ENCODE data around the gene INPP5J.
"Not testable (repeated sequence)": the region's sequence is repeated elsewhere in the genome, so short reads cannot be mapped to it uniquely, and the experiment has no call there.

INPP5J gene, protein sequence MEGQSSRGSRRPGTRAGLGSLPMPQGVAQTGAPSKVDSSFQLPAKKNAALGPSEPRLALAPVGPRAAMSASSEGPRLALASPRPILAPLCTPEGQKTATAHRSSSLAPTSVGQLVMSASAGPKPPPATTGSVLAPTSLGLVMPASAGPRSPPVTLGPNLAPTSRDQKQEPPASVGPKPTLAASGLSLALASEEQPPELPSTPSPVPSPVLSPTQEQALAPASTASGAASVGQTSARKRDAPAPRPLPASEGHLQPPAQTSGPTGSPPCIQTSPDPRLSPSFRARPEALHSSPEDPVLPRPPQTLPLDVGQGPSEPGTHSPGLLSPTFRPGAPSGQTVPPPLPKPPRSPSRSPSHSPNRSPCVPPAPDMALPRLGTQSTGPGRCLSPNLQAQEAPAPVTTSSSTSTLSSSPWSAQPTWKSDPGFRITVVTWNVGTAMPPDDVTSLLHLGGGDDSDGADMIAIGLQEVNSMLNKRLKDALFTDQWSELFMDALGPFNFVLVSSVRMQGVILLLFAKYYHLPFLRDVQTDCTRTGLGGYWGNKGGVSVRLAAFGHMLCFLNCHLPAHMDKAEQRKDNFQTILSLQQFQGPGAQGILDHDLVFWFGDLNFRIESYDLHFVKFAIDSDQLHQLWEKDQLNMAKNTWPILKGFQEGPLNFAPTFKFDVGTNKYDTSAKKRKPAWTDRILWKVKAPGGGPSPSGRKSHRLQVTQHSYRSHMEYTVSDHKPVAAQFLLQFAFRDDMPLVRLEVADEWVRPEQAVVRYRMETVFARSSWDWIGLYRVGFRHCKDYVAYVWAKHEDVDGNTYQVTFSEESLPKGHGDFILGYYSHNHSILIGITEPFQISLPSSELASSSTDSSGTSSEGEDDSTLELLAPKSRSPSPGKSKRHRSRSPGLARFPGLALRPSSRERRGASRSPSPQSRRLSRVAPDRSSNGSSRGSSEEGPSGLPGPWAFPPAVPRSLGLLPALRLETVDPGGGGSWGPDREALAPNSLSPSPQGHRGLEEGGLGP

GRCh38 chr22:31122532-31123291 is at the start of gene INPP5J:
INPP5J (plus strand) TSS chr22:31122966; CDS start chr22:31123015, 49 bp downstream.
- no peak for DNase-seq

DNA sequence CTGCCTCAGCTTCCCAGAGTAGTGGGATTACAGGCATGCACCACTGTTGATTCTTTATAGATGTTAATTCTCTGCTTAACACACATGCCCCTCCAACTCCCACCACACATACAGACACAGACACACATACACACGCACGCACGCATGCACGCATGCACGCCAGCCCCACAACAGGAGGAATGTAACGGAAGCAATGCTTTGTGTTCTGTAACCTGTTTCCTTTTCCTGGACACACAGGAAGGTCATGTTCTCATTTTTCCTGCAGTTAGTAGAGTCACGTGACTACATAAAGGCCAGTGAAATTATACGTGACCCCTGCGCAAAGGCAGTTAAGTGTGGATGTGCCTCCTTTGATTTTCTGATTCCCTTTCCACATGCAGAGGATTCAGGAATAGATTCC is 49.6 kb upstream of the INPP5J start:
- not testable (repeated sequence) for DNase-seq

DNA sequence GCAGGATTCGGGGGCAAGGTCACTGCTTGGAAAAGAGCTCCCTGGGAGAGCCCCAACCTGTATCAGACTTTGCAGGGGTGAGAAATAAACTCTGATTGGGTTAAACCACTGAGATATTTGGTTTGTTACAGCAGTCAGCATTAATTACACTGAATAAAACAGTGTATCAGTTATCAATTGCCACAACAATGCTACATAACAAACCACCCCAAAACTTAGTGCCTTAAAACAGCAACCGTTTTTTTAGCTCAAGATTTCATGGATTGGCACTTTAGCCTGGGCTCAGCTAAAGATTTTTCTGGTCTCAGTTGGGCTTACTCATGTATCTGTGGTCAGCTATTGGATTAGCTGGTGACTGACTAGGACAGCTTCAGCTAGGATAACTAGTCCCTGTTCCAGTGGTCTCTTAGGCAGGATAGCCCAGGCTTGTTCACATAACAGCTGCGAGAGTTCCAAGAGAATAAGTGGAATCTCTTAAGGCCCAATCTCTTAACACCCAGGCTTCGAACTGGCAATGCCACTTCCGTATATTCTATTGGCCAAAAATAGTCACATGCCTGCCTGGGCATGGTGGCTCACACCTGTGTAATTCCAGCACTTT is 49.1 kb upstream of the INPP5J start:
- not testable (repeated sequence) for DNase-seq

DNA sequence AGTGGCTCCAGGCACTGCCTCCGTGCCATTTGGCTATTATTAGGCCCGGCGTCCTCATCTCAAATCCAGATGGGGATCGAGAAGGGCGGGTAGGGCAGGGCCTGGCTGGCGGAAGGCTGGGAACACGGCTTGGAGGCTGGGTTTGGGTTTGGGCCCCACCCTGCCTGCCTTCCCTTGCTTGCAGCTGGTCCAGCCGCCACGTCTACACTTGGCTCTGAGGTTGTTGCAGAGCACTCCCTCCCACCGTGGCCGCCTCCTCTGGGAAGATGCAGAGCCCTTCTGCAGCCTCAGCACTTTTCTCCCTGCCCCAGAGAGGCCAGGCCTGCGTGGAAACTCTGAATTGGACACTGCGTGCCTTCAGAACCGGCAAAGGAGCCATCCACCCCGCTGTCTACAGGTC is 46.8 kb upstream of the INPP5J start:
- no peak for DNase-seq

GRCh38 chr22:31077681-31078080 is 45.1 kb upstream of the INPP5J start:
- DNase-seq: no peak

- not testable (repeated sequence) for DNase-seq
These were observed 44.4 kb upstream of the INPP5J start for GRCh38 chr22:31078389-31078788.

GRCh38 chr22:31079095-31079642 is 43.6 kb upstream of the INPP5J start:
- DNase-seq: no peak

DNA sequence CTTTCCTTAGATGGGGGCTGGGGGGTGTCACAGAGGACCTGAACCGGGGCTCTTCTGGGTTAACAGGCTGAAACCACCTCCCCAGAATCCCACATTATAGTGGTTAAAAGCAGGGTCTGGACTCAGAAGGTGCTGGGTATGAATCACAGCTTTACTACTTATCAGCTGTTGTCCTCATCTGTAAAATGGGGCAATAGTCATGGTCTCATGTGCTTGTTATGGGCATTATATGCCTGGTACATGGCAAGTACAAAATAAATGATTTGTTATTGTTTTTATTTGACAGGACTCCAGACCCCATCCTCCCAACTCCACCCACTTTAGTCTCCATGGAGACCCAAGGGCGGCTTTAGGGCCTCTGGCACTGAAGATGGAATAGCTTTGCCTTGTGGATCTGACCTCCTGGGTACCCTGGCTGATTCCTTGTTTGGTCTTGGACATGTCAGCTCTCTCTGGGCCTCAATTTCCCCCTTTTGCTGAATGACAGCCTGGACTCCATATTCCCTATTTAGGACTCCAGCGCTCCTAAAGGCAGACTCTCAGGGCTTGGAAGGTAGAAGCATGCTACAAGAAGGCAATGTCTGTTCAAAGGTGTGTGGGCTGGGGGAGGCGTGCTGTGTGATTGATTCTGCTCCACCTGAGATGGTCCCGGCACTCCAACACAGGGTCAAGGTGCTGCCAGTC is 42.5 kb upstream of the INPP5J start:
- DNase-seq: no peak

- DNase-seq: peak; percentile 79
These were observed 41.7 kb upstream of the INPP5J start, which contains the start of gene SMTN for GRCh38 chr22:31080848-31081649. SMTN (plus strand) TSS chr22:31081318; CDS start chr22:31083259, 1,941 bp downstream.

DNA sequence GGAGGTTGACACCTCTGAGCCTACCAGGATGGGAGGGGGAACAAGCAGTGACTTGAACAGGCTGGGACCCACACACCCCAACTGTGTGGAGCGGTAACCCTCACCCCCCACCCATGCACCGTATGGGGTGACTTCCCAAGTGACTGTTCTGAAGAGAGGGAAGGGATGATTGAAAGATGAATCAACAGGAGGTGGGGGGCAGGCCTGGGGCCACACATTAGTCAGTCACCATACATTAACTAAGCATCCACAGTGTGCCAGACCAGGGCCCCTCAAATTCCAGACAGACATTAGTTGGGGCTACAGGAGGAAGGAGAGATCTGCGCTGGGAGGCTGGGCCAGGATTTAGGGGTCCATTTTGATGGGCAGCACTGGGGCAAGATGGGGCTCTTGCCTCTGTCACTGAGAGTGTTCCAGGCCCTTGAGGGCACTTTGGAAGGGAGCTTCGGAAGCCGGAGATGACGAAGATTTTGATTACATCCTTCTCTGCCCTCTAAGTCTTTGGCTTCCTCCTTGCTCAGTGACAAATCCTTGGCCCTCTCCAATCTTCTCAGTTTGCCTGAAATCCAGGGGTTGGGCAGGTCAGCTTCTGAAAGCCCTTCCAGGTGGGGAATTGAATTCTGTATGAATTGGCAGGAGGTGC is 40.7 kb upstream of the INPP5J start:
- no peak for DNase-seq

DNA sequence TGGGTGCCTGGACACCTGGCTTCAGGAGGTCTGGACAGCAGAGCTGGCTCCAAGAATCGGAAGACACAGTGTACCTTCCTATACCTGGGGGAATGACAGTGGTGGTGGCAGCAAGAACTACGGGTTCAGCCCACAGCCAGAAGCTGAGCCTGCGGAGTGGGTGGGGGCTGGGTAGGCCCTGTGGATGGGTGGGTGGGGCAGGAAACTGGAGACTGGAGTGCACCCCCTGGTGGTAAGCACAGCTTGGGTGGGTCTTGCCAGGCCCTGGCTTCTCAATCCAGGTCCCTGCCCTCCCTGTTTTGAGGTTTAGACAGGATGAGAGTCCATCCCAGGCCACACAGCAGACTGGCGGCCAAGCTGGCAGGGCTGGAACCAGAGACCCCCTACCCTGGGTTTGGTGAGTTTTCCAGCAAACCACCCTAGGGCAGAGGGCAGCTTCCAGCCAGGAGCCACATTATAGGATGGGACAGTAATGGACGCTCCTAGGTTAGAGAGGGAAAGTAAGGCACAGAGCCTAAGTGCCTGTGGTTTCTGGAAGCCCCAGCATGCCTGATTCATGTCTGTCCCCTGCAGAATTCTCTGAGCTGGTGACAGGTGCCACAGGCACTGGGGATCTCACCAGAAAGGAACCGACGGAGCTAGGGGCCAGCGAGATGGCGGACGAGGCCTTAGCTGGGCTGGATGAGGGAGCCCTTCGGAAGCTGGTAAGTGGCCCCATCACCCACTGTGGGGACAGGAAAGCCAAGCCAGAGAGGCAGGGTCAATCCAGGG is 40.0 kb upstream of the INPP5J start:
- peak; percentile 30 for DNase-seq

DNA sequence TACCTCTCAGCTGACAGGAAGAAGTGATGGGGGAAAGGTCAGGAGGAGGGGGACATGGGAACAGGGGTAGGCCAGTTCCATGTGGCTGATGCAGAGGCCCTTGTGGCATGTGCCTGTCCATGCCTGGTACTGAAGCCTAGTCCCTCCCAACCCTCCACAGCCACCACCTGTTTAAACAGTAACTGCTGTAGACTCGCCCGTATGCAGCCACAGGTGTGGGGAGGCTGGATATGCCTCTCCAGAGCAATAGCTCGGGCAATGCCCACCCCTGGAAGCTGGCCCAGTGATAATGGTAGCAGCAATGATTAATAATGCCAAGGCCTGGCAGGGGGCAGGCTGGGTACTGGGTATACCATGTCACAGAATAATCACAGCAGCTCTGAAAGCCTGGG is 39.4 kb upstream of the INPP5J start:
- DNase-seq: no peak

DNA sequence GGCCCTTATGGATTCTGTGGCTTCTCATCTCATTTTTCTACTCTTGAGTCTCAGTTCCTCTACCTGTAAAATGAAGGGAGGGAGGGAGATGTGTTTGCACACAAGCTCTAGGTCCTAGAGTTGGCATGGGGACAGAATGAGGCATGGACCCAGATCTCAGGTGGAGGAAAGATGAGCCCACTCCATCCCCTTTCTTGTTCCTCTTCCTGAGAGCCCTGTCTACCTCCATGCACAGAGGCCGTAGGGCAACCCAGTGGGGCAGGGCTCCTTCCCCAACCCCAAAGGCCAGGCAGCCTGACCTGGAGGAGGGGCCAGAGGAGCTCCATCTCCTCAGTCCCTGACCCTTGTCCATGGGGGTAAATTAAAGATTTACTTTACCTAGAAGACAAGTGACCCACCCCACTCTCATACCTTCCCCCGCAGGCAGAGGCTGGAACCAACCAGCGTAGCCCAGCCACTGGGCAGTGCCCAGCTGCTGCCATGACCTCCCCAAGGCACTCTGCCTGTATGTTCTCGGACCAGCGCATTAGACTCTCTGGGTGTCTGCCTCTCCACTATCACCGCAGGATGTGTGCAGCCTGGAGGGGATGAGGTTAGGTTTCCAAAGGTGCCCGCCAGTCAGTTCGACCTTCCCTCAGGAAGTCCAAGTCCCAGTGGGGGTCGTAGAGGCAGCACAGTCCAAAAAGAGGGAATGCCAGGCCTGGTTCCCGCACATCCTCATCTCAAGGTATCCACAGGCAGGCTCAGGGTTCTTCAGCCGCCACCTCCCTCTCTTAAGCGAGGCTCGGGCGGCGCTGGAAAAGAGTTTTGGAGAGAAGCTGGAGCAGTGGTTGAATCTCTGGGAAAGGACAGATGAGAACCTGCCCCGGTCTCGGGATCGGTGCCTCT is 38.6 kb upstream of the INPP5J start:
- DNase-seq: no peak

GRCh38 chr22:31084811-31085492 is 37.8 kb upstream of the INPP5J start:
- DNase-seq: peak; percentile 76

GRCh38 chr22:31085493-31085824 is 37.3 kb upstream of the INPP5J start:
- DNase-seq: no peak

GRCh38 chr22:31085928-31086327 is 36.8 kb upstream of the INPP5J start:
- DNase-seq: no peak

DNA sequence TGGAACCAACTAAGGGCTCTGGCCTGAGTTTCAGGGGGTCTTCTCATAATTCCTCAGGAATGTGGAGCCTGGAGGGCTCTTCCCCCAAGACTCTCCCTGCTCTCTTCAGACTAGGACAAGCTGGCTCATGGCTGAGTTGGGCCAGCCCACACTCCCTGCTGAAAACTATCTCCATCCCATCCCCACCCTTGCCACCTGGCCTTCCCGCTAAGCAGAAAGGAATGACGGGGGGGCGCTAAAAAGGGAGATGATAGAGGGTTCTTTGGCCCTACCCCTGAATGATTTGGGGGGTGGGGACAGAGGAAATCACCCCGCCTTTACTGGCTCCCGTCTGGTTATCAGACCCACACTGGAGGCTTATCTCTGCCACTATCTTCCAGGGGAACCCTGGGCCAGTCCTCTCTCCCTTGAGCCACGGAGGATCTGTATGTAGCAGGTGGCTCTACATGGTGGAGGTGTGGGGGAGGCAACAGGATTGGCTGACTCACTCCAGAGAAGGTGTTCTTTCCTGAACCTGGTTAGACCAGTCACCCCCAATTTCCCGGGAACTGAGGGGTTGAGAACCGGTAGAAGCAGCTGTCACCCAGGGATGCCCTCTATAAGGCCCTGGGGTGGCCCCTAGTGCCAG is 35.9 kb upstream of the INPP5J start:
- DNase-seq: no peak

Measured in activated CD4-positive, alpha-beta T cell treated with anti-CD3 and anti-CD28 coated beads for 1 hour (primary cell).